ENCODE results near the gene MS4A8.
"Not testable (repeated sequence)": the region's sequence is repeated elsewhere in the genome, so short reads cannot be mapped to it uniquely, and the experiment has no call there.

The MS4A8 gene

GRCh38 chr11:60699284-60699691 lies at the start of gene MS4A8:
MS4A8 (plus strand) TSS chr11:60699612; CDS start chr11:60700861, 1,249 bp downstream.
- no peak for DNase-seq
- intact Hi-C loops (cut with DNase I; ENCODE audit: low total_unique reads), result no loop called here
- no peak within 1 kb of the TSS for H3K27ac ChIP-seq
- H3K4me1 ChIP-seq, result no peaks in the 10 kb centered on the region
- no peak within 1 kb of the TSS for H3K4me3 ChIP-seq
- no peaks in the 10 kb centered on the region for H3K36me3 ChIP-seq
- no peaks in the 10 kb centered on the region for H3K27me3 ChIP-seq
- TF ChIP-seq, protein P1, sequence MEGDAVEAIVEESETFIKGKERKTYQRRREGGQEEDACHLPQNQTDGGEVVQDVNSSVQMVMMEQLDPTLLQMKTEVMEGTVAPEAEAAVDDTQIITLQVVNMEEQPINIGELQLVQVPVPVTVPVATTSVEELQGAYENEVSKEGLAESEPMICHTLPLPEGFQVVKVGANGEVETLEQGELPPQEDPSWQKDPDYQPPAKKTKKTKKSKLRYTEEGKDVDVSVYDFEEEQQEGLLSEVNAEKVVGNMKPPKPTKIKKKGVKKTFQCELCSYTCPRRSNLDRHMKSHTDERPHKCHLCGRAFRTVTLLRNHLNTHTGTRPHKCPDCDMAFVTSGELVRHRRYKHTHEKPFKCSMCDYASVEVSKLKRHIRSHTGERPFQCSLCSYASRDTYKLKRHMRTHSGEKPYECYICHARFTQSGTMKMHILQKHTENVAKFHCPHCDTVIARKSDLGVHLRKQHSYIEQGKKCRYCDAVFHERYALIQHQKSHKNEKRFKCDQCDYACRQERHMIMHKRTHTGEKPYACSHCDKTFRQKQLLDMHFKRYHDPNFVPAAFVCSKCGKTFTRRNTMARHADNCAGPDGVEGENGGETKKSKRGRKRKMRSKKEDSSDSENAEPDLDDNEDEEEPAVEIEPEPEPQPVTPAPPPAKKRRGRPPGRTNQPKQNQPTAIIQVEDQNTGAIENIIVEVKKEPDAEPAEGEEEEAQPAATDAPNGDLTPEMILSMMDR (IDR thresholded peaks at IDR 0.05), result no peak
- H3K9me3 ChIP-seq, result no peaks in the 10 kb centered on the region

- no peak overlapping the region for H3K27ac ChIP-seq
- no peaks in the 10 kb centered on the region for H3K9me3 ChIP-seq
- no peaks in the 10 kb centered on the region for H3K27me3 ChIP-seq
- intact Hi-C loops (cut with DNase I; ENCODE audit: low total_unique reads), result no loop called here
- H3K36me3 ChIP-seq, result no peaks in the 10 kb centered on the region
- H3K4me1 ChIP-seq, result no peaks in the 10 kb centered on the region
- DNase-seq, result no peak
- TF ChIP-seq, protein P1 (IDR thresholded peaks at IDR 0.05), result no peak
- no peak overlapping the region for H3K4me3 ChIP-seq
Measured at GRCh38 chr11:60657888-60658287, 41.5 kb upstream of the MS4A8 start.

- Histone ChIP-seq H3K27me3 (no peaks in the 10 kb centered on the region), H3K27ac (no peak overlapping the region), H3K4me1 (no peaks in the 10 kb centered on the region), H3K36me3 (no peaks in the 10 kb centered on the region), H3K4me3 (no peak overlapping the region), H3K9me3 (no peaks in the 10 kb centered on the region)
- intact Hi-C loops (cut with DNase I; ENCODE audit: low total_unique reads), result no loop called here
- no peak for DNase-seq
- TF ChIP-seq, protein P1 (IDR thresholded peaks at IDR 0.05), result no peak
Measured at GRCh38 chr11:60658409-60658808, 41.0 kb upstream of the MS4A8 start.

DNA sequence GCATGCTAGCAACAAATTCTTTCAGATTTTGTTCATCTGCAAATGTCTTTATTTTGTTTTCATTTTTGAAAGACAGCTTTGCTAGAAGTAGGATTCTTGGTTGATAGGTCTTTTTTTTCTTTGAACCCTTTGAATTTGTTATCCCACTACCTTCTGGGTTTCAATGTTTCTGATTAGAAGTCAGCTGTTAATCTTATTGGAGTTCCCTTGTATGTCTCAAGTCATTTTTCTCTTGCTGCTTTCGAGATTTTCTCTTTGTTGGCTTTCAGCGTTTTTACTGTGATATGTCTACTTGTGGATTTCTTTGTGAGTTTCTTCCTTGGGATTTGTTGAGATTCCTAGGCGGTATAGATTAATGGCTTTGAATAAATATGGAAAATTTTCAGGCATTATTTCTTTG lies 27.2 kb upstream of the MS4A8 start:
- no peak for DNase-seq
- H3K27me3 ChIP-seq, result no peaks in the 10 kb centered on the region
- no peak overlapping the region for H3K27ac ChIP-seq
- no peaks in the 10 kb centered on the region for H3K36me3 ChIP-seq
- H3K9me3 ChIP-seq, result peaks cover 0 to 10% (median 6%) of the 10 kb centered on the region in 3 donors
- no peak overlapping the region for H3K4me3 ChIP-seq
- TF ChIP-seq, protein P1 (IDR thresholded peaks at IDR 0.05), result no peak
- no peaks in the 10 kb centered on the region for H3K4me1 ChIP-seq
- intact Hi-C loops (cut with DNase I; ENCODE audit: low total_unique reads), result no loop called here

DNA sequence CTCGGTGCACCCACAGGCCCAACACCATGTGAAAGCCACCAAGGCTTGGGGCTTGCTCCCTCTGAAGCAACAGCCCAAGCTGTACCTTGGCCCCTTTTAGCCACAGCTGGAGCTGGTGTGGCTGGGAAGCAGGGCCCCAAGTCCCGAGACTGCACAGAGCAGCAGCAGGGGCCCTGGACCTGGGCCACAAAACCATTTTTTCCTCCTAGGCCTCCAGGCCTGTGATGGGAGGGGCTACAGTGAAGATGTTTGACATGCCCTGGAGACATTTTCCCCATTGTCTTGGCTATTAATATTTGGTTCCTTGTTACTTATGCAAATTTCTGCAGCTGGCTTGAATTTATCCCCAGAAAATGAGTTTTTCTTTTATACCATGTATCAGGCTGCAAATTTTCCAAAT lies 21.2 kb upstream of the MS4A8 start:
- H3K27me3 ChIP-seq; intact Hi-C loops (cut with DNase I; ENCODE audit: low total_unique reads); H3K27ac ChIP-seq; H3K36me3 ChIP-seq; H3K4me3 ChIP-seq; H3K4me1 ChIP-seq; DNase-seq: not testable (repeated sequence)
- H3K9me3 ChIP-seq, result peaks cover 5 to 24% (median 21%) of the 10 kb centered on the region in 3 donors

DNA sequence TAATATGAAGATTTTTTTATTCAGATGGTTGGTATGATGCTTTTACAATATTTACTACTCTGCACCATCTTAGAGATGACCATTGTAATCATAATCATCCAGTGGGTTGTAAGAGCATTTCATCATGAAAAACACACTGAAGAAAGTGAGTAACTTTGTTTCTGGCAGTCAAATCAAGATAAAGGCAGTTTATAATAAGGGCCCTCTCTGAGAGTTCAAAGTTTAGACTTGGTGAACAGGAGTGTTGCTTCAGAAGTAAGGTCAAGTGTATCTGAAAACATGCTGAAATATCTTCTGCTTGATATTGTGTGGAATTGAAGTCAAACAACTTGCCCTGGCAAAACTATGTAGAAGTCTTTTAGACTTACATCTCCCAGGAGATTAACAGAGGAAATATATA lies 19.5 kb upstream of the MS4A8 start:
- H3K4me1 ChIP-seq, result no peaks in the 10 kb centered on the region
- no peak for DNase-seq
- intact Hi-C loops (cut with DNase I; ENCODE audit: low total_unique reads), result no loop called here
- H3K27me3 ChIP-seq, result no peaks in the 10 kb centered on the region
- H3K36me3 ChIP-seq, result no peaks in the 10 kb centered on the region
- no peak overlapping the region for H3K4me3 ChIP-seq
- TF ChIP-seq, protein P1 (IDR thresholded peaks at IDR 0.05), result no peak
- H3K9me3 ChIP-seq, result peaks cover 5 to 24% (median 18%) of the 10 kb centered on the region in 3 donors
- no peak overlapping the region for H3K27ac ChIP-seq

Data from tibial artery (tissue), 4 donors.